ENCODE measurements around the gene TSGA10.

DNA sequence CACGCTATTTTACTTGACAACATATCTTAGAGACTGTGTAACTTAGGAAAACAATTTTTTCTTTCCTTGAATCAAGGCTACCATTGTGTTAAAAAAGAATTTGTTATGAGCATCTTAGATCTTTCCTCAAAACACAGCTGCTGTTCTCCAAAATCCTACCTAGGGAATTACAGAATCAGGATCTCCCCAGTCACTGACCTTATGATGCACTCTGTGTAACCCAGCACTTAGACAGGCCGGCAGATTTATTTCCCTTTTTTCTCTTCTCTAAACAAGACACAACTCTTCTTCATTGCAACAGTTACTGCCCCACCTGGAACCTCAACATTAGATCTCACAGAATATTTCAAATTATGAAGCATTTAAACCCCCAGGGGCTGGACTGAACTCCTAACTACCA is 26.8 kb downstream of the TSGA10 start:
- TF ChIP-seq CTCF (IDR thresholded peaks at IDR 0.05 in 8 of 11, conservative IDR thresholded peaks at IDR 0.05 in 3 of 11) (no peak), POLR2AphosphoS5 (IDR thresholded peaks at IDR 0.05) (no peak)
